ENCODE data around the gene ETV6. TPM values are rescaled to one million over a fixed set of nuclear protein-coding genes. Genes with fewer than 3 reads are reported as not detected.

Gene ETV6
- total RNA-seq, 2 donors from 2014 or later = 50.2 to 82.3 TPM

DNA sequence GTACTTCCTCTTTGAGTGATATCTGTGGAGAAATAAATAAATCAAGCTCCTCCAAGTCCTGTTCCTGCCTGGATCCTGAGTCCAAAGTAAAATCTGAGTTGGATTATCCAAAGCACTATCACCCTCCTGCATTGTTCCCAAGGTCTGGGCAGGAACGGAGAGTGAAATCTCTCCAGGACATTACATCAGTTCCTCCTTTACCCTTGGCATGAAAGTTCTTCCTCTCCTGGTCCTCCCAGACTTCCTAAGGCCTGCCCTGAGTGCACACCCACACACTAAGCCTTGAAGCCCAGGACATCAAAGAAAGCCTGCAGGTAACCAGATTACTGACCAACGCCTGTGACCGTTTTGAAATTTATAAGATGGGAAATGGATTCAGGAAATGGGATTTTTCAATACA is 214.5 kb downstream of the ETV6 start:
- Mint-ChIP-seq H3K27ac (no peak overlapping the region), H3K4me3 (no peak overlapping the region), H3K9me3 (peaks cover 6% of the 10 kb centered on the region)

DNA sequence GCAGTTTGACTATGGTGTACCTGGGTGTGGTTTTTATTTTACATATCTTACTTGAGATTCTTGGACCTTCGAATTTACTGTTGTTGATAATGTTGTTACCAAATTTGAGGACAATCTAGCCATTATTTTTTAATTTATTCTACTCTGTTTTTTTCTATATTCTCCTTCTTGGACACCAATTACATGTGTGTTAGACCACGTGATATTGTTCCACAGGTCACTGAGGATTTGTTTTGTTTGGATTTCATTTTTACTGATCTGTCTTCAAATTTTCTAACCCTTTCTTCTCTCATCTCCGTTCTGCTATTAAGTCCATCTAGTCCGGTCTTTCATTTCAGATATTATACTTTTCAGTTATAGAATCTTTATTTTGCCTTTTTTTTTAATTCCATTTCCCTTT is 216.3 kb downstream of the ETV6 start:
- H3K4me1 Mint-ChIP-seq (ENCODE audit: low read depth in 2 of 2) = peaks cover 4 to 18% of the 10 kb centered on the region in 2 donors
- no peak for DNase-seq (ENCODE audit: low spot score)
- peaks cover 26% of the 10 kb centered on the region for H3K36me3 Mint-ChIP-seq
- no peak for ATAC-seq
- peaks cover 6% of the 10 kb centered on the region for H3K9me3 Mint-ChIP-seq
- no peak overlapping the region for H3K4me3 Mint-ChIP-seq
- H3K27ac Mint-ChIP-seq = no peak overlapping the region
- no peaks in the 10 kb centered on the region for H3K27me3 Mint-ChIP-seq

More for the DNA sequence above, 214.5 kb downstream of the ETV6 start:
- Mint-ChIP-seq H3K36me3 (peaks cover 26% of the 10 kb centered on the region), H3K4me1 (ENCODE audit: low read depth in 2 of 2) (peaks cover 4 to 23% of the 10 kb centered on the region in 2 donors), H3K27me3 (no peaks in the 10 kb centered on the region)
- no peak for DNase-seq (ENCODE audit: low spot score)
- no peak for ATAC-seq

DNA sequence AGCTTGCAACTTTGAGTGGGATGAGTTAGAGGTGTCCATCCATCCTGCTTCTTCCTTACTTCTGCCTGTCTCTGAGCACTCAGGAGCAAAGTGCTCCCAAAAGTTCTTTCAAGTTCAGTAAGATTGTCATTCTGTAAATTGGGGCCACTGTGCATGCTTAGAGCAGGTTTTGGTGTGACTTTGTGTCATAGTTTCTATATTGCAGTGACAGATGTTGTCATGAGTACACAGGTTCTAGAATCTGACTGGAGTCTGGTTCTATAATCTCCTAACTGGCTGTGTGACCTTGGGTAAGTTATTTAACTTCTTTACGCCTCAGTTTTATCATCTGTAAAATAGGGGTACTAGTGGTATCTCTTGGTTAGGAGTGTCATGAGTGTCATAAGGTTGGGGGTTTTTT is 218.6 kb downstream of the ETV6 start:
- Mint-ChIP-seq H3K27ac (no peak overlapping the region), H3K36me3 (peaks cover 26% of the 10 kb centered on the region), H3K27me3 (no peaks in the 10 kb centered on the region), H3K4me1 (ENCODE audit: low read depth in 2 of 2) (peaks cover 4 to 11% of the 10 kb centered on the region in 2 donors), H3K4me3 (no peak overlapping the region), H3K9me3 (peaks cover 6% of the 10 kb centered on the region)
- ATAC-seq = peak in 1 of 2 donors; percentile 51
- no peak for DNase-seq (ENCODE audit: low spot score)

DNA sequence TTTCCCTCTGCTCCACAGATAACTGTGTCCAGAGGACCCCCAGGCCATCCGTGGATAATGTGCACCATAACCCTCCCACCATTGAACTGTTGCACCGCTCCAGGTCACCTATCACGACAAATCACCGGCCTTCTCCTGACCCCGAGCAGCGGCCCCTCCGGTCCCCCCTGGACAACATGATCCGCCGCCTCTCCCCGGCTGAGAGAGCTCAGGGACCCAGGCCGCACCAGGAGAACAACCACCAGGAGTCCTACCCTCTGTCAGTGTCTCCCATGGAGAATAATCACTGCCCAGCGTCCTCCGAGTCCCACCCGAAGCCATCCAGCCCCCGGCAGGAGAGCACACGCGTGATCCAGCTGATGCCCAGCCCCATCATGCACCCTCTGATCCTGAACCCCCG is 219.9 kb downstream of the ETV6 start:
- Mint-ChIP-seq H3K9me3 (peaks cover 6% of the 10 kb centered on the region), H3K4me1 (ENCODE audit: low read depth in 2 of 2) (peaks cover 0 to 9% of the 10 kb centered on the region in 2 donors), H3K4me3 (no peak overlapping the region), H3K36me3 (peaks cover 28% of the 10 kb centered on the region), H3K27me3 (no peaks in the 10 kb centered on the region), H3K27ac (no peak overlapping the region)
- ATAC-seq = no peak
- no peak for DNase-seq (ENCODE audit: low spot score)

DNA sequence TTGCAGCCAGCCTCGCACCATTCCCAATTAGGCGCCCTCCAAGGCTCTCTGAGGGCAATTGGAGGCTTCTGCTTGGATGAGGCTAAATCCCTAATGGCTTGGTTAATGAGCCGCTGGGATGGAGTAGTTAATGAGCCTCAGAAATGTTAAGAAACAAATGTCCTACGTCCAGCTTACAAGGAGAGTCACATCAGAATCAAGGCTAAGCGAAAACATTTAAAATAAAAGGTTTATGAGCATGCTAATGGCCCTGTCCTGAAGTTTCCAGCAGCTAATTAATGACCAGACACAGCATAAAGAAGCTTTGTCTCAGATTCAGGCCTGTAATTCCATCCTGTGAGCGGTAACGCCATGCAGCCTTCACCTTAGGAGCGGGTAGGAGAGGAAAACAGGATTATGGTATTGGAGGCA is 220.6 kb downstream of the ETV6 start:
- Mint-ChIP-seq H3K27me3 (no peaks in the 10 kb centered on the region), H3K4me3 (no peak overlapping the region), H3K36me3 (peaks cover 26% of the 10 kb centered on the region), H3K4me1 (ENCODE audit: low read depth in 2 of 2) (peaks cover 3 to 9% of the 10 kb centered on the region in 2 donors), H3K9me3 (peaks cover 6% of the 10 kb centered on the region), H3K27ac (no peak overlapping the region)
- DNase-seq (ENCODE audit: low spot score) (no peak), ATAC-seq (no peak)

DNA sequence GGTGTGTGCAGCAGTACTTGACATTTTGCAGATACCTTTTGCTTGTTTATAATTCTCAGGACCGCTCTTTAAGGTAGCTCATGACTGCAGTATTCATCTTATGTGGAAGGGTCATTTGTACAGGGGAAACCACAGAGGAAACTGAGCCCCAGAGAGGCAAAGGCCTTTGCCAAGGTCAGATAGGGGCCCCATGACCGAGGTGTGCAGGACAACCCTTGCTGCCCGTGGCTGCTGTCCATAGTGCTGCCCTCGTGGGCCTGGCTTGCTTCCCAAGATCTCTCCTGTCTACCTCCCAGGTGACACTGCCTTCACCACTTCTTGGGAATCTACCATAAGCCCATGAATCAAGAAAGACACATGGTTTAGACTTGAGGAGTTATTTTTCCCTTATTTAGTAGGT is 222.6 kb downstream of the ETV6 start:
- Mint-ChIP-seq H3K27me3 (no peaks in the 10 kb centered on the region), H3K36me3 (peaks cover 8% of the 10 kb centered on the region), H3K4me1 (ENCODE audit: low read depth in 2 of 2) (peaks cover 19 to 20% of the 10 kb centered on the region in 2 donors), H3K27ac (no peak overlapping the region), H3K9me3 (no peaks in the 10 kb centered on the region), H3K4me3 (no peak overlapping the region)
- no peak for DNase-seq (ENCODE audit: low spot score)
- no peak for ATAC-seq

DNA sequence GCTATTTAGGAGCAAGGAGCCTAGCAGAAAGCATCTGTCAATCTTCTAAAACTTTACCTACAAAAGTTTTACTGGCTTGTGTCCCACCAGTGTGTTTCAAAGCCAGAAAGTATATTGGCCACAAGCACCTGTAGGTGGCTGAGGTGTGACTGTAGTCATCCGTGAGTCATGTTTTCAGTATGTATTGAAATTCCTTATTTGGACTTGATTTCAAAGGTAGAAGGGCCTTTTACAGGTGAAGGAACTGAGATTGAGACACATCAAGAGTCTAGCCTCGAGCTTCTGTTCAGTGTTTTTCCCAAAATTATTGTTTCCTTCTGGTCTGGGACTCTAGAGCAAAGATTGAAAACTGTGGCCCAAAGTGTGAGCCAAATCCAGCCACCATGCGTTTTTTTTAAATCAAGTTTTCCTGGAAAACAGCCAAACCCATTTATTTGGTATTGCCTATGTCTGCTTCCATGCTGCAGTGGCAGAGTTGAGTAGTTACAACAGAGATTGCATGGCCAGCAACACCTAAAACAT is 226.0 kb downstream of the ETV6 start:
- DNase-seq (ENCODE audit: low spot score) (no peak), ATAC-seq (peak; percentile 43 to 70)
- Mint-ChIP-seq H3K27ac (no peak overlapping the region), H3K4me1 (ENCODE audit: low read depth in 2 of 2) (peaks cover 16 to 20% of the 10 kb centered on the region in 2 donors), H3K27me3 (no peaks in the 10 kb centered on the region), H3K9me3 (no peaks in the 10 kb centered on the region), H3K36me3 (peaks cover 12% of the 10 kb centered on the region), H3K4me3 (peak overlapping the region; percentile 27)

DNA sequence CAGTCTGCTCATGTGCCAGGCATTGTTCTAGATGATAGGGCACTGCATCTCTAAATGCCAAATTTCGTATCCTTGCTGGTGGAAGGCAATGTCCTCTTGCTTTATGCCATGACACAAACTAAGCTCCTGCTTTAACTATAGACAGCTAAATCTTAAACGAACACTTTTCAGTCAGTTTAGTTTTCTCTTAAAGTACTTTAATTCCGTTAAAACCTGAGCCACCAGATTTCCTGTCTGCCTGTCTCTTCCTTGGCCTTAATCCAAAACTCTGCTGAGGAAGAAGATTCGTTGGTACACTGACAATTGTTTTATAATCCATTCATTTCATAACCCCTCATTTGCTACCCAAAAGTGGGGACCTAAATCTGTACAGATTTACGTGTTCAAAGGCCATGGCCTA is 226.8 kb downstream of the ETV6 start:
- ATAC-seq (no peak), DNase-seq (ENCODE audit: low spot score) (no peak)
- Mint-ChIP-seq H3K4me1 (ENCODE audit: low read depth in 2 of 2) (peaks cover 18 to 20% of the 10 kb centered on the region in 2 donors), H3K36me3 (peaks cover 12% of the 10 kb centered on the region), H3K9me3 (no peaks in the 10 kb centered on the region), H3K4me3 (no peak overlapping the region), H3K27me3 (no peaks in the 10 kb centered on the region), H3K27ac (peak overlapping the region; percentile 30 to 49)

DNA sequence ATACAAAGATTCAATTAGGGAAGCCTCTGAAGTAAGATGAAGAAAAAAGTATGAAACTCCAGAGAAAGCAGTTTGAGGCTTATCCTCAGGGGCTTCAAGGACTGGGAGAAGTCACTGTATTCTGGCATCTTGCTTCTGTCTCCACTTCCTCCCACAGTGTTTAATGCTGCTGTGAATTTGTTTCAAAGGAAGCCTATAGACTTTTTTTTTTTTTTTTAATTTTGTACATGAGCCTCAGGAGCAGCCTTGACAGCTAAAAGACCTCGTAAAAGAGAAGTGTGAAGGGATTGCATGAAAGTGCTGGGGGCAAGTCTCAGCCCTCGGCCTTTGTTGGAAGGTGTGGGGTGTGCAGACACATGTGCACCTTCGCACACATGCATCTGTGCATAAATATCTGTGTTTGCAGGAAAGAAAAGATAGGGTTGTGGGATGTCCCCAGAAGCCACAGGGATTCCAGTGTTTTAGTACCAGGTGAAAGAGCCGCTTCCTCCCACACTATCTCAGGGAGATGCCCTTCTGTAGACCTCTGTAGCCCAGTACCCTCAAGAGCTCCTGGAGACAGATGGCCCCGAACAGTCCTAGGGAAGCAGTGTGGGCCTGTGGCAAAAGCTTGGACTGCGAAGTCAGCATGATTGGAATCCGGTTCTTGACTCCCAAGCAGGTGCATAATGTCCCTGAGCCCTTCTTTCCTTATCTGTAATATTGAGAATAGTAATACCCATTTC is 227.8 kb downstream of the ETV6 start:
- H3K27ac Mint-ChIP-seq = peak overlapping the region; percentile 30 to 49
- no peaks in the 10 kb centered on the region for H3K27me3 Mint-ChIP-seq
- peaks cover 13 to 20% of the 10 kb centered on the region in 2 donors for H3K4me1 Mint-ChIP-seq (ENCODE audit: low read depth in 2 of 2)
- no peak overlapping the region for H3K4me3 Mint-ChIP-seq
- peaks cover 12% of the 10 kb centered on the region for H3K36me3 Mint-ChIP-seq
- no peak for DNase-seq (ENCODE audit: low spot score)
- ATAC-seq = no peak
- H3K9me3 Mint-ChIP-seq = no peaks in the 10 kb centered on the region

DNA sequence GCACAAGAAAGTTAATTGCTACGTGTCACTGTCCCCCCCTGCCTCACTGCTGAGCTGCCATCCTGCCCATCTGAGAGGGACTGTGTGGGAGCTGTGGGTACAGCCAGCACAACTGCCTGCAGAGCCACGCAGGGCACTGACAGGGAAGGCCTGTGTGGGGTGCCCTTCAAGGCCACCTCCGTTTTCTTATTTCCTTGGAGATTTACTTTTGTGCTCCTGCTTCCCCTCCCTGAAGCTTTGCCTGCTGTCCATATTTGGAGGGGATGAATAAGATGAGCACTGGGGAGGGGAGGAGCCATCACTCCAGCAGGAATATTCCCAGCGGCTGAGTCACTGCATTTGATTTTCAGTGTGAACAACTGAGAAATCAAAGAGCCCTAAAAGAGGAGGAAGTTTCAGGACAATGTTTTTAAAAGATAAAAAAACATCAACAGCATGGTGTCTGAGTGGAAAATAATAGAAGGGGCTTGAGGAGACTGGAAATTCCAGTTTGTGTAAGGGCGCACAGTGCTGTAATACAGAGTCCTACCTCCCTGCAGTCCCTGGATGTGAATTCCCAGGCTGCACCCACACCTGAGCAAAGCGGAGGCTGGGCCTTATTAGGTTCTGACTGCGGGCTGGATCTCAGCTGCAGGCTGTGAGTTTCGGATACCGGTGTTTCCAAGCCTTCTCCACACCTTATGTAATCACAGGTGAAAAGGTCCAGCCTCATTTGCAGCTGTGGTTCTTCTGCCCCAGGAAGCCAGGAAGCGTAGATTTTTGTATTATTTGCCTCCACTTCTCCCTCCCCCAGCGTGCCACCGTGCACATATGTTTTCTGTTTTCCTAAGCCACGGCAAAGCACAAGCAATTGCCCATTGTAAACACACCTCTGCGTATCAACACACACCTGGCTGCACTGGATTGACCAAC is 228.7 kb downstream of the ETV6 start:
- DNase-seq (ENCODE audit: low spot score) (no peak), ATAC-seq (peak in 1 of 2 donors; percentile 53)
- Mint-ChIP-seq H3K27ac (no peak overlapping the region), H3K4me1 (ENCODE audit: low read depth in 2 of 2) (peaks cover 13 to 20% of the 10 kb centered on the region in 2 donors), H3K4me3 (no peak overlapping the region), H3K9me3 (no peaks in the 10 kb centered on the region), H3K27me3 (no peaks in the 10 kb centered on the region), H3K36me3 (peaks cover 12% of the 10 kb centered on the region)

DNA sequence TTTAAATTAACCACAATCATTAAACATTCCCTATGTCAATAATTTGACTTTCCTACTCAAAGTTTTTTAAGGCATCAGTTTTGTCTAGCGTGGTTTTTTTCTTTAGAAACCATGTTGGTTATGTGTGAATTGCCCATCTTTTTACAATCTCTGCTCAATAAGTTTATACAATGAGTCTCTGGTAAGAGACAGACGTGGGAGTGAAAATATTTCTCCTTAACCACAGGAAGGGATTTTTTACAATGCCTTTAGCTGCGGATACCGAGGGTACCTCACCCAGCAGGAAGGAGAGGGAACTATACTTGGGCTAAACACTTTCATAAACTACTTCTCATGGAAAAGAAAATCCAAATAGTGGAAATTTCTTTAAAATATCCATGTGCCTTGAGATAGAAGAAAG is 229.8 kb downstream of the ETV6 start:
- Mint-ChIP-seq H3K36me3 (peaks cover 12% of the 10 kb centered on the region), H3K4me3 (no peak overlapping the region), H3K9me3 (no peaks in the 10 kb centered on the region), H3K4me1 (ENCODE audit: low read depth in 2 of 2) (peaks cover 18 to 27% of the 10 kb centered on the region in 2 donors), H3K27me3 (no peaks in the 10 kb centered on the region), H3K27ac (no peak overlapping the region)
- ATAC-seq = no peak
- DNase-seq (ENCODE audit: low spot score) = no peak

DNA sequence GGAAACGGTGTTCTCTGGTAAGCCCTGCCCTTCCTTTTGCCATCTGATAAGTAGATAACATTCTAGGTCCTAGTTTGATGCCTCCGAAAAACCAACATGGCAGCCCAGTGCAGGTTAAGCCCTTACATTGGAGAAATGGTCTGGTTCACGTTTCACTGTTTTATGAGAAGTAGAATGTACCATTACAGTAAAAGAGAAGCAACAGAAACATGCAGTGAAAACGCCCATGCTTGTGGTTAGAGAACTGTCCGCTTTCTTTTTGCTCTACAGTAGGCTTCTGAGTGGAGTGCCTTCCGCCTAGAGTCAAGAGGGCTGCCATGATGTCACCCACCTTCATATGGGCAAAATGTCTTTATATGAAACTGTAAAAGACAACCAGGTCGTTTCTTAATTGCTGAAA is 230.9 kb downstream of the ETV6 start:
- Mint-ChIP-seq H3K9me3 (no peaks in the 10 kb centered on the region), H3K27me3 (no peaks in the 10 kb centered on the region), H3K4me3 (no peak overlapping the region), H3K4me1 (ENCODE audit: low read depth in 2 of 2) (peaks cover 18 to 20% of the 10 kb centered on the region in 2 donors), H3K27ac (no peak overlapping the region), H3K36me3 (peaks cover 12% of the 10 kb centered on the region)
- DNase-seq (ENCODE audit: low spot score) (no peak), ATAC-seq (no peak)

DNA sequence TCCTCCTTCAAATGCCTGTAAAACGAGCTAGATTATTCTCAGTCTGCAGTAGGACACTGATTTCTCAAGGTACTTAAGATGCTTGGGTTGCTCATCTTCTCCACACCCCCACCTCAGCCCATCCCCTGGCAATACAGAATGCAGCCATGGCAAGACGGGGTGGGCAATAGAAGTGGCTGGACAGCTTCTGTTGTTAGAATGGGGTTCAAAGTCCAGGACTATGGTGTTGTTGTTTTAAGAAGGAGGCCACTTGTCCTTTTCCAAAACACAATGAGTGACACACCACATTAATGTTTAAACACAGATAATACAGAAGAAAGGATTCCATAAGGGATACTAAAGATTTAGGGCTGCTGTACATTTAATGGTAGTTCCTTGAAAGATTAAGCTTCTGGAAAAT is 232.4 kb downstream of the ETV6 start:
- H3K4me3 Mint-ChIP-seq = no peak overlapping the region
- no peaks in the 10 kb centered on the region for H3K9me3 Mint-ChIP-seq
- peaks cover 7 to 9% of the 10 kb centered on the region in 2 donors for H3K4me1 Mint-ChIP-seq (ENCODE audit: low read depth in 2 of 2)
- H3K27me3 Mint-ChIP-seq = no peaks in the 10 kb centered on the region
- H3K27ac Mint-ChIP-seq = no peak overlapping the region
- DNase-seq (ENCODE audit: low spot score) = no peak
- peaks cover 23% of the 10 kb centered on the region for H3K36me3 Mint-ChIP-seq
- ATAC-seq = no peak

All from natural killer cell treated with Interleukin-12 subunit alpha and Interleukin-12 subunit beta and Interleukin-15 and Interleukin-18, amount 100 ng/mL, for 72 hours (primary cell).